H1 (cell line): ENCODE results near the gene CYP26A1. TPM values are rescaled to one million over a fixed set of nuclear protein-coding genes. Genes with fewer than 3 reads are reported as not detected.
A peak's percentile ranks its signal among the peaks of the same experiment; 100 is the strongest.

ENCODE experiments used
- CTCF ChIA-PET: fragments of 300-600 bp; sonication (Branson Sonifier 250); formaldehyde crosslinking; loops from one replicate; lab custom pipeline; 2021; ENCODE audit not compliant: partially characterized antibody; lab: Charles Lee
- POLR2A ChIA-PET: fragments of 300-600 bp; sonication (Branson Sonifier 250); formaldehyde crosslinking; loops from one replicate; lab custom pipeline; 2021; ENCODE audit warnings: inconsistent platforms; ENCODE audit not compliant: partially characterized antibody; lab: Charles Lee
- DNase-seq, 2 experiments: peaks; one replicate each; pipeline versions ENCODE4 v3.0.0 to v3.0.0-alpha.2; 2010 to 2022; ENCODE audit warnings: low spot score in 2 of 2, low read depth in 1 of 2, mixed read lengths in 1 of 2
- FAIRE-seq: peaks from 2 replicates; lab custom pipeline; 2011; peaks lifted over from hg19 to GRCh38; lab: Jason Lieb, UNC
- H2AFZ ChIP-seq: 2 replicates; pipeline ENCODE4 v1.8.1; 2012; ENCODE audit warnings: low read length, inconsistent platforms
- H2AK5ac ChIP-seq: 2 replicates; pipeline ENCODE4 v1.6.1; 2013; ENCODE audit warnings: low read depth, low read length
- H2BK120ac ChIP-seq: replicated peaks from 2 replicates; pipeline ENCODE3; 2013; ENCODE audit warnings: low read depth, low read length, inconsistent platforms
- H2BK12ac ChIP-seq: 2 replicates; pipeline ENCODE4 v1.6.1; 2013; ENCODE audit warnings: low read depth, low read length
- H2BK15ac ChIP-seq: 2 replicates; pipeline ENCODE4 v1.6.1; 2013; ENCODE audit warnings: low read length
- H2BK20ac ChIP-seq: 2 replicates; pipeline ENCODE4 v1.6.1; 2013; ENCODE audit warnings: low read length
- H2BK5ac ChIP-seq: 2 replicates; pipeline ENCODE4 v1.6.1; 2013; ENCODE audit warnings: low read depth, low read length
- H3K14ac ChIP-seq: 2 replicates; pipeline ENCODE4 v1.6.1; 2013; ENCODE audit warnings: inconsistent platforms; ENCODE audit not compliant: insufficient read length
- H3K18ac ChIP-seq: 2 replicates; pipeline ENCODE4 v1.6.1; 2013; ENCODE audit warnings: low read length; ENCODE audit errors: extremely low read depth
- H3K23ac ChIP-seq: 2 replicates; pipeline ENCODE4 v1.6.1; 2013; ENCODE audit warnings: inconsistent platforms; ENCODE audit not compliant: insufficient read length
- H3K23me2 ChIP-seq: 2 replicates; pipeline ENCODE4 v1.6.1; 2013; ENCODE audit warnings: low read depth, low read length
- H3K27ac ChIP-seq: 2 replicates; pipeline ENCODE4 v1.6.1; 2011; ENCODE audit warnings: low read depth, low read length, inconsistent platforms
- H3K27me3 ChIP-seq, 4 experiments: replicated peaks in 1 of 4; 1 replicate in 1 of 4; 2 replicates in 3 of 4; pipeline versions ENCODE4 v1.6.1 to v1.8.1; 2011 to 2013; ENCODE audit warnings: low read length in 3 of 4, mild to moderate bottlenecking in 3 of 4, inconsistent platforms in 2 of 4, mixed read lengths in 2 of 4, moderate library complexity in 1 of 4; ENCODE audit not compliant: control insufficient read depth in 3 of 4, insufficient read depth in 3 of 4; ENCODE audit errors: extremely low read depth in 1 of 4
- H3K36me3 ChIP-seq, 4 experiments: 2 replicates each; pipeline versions ENCODE4 v1.6.1 to v1.8.1; 2011 to 2013; ENCODE audit warnings: mild to moderate bottlenecking in 4 of 4, low read length in 3 of 4, moderate library complexity in 2 of 4, control low read depth in 1 of 4, inconsistent platforms in 1 of 4; ENCODE audit not compliant: insufficient read depth in 4 of 4, control insufficient read depth in 2 of 4
- H3K4ac ChIP-seq: replicated peaks from 2 replicates; pipeline ENCODE3; 2013; ENCODE audit warnings: low read length, low read depth, mixed read lengths, inconsistent platforms; ENCODE audit not compliant: insufficient read length
- H3K4me1 ChIP-seq, 4 experiments: replicated peaks in 1 of 4; 1 replicate in 1 of 4; 2 replicates in 3 of 4; pipeline versions ENCODE4 v1.6.1 to v1.8.1; 2011 to 2013; ENCODE audit warnings: low read length in 3 of 4, inconsistent platforms in 2 of 4, mixed read lengths in 1 of 4; ENCODE audit not compliant: insufficient read depth in 4 of 4, control insufficient read depth in 3 of 4
- H3K4me2 ChIP-seq, 2 experiments: 2 replicates each; pipeline versions ENCODE4 v1.6.1 to v1.8.1; 2011 to 2013; ENCODE audit warnings: low read depth in 2 of 2, low read length in 2 of 2, control low read depth in 1 of 2, inconsistent platforms in 1 of 2, mild to moderate bottlenecking in 1 of 2; ENCODE audit not compliant: insufficient read depth in 1 of 2
- H3K4me3 ChIP-seq, 4 experiments: fragments of 200-600, 300-600 bp in 1 of 4; sonication (generic), shearing (Covaris generic), sonication (Bioruptor Twin) in 1 of 4; 2 replicates each; pipeline versions ENCODE4 v1.5.1 to v1.8.1; 2011 to 2016; ENCODE audit warnings: low read length in 4 of 4, low read depth in 3 of 4, control low read depth in 2 of 4, inconsistent platforms in 2 of 4, mild to moderate bottlenecking in 2 of 4, mixed read lengths in 1 of 4, moderate library complexity in 1 of 4; ENCODE audit not compliant: insufficient read depth in 2 of 4; ENCODE audit errors: extremely low read depth in 1 of 4
- H3K56ac ChIP-seq: replicated peaks from 2 replicates; pipeline ENCODE3; 2013; ENCODE audit warnings: low read depth, mild to moderate bottlenecking, mixed read lengths, low read length, inconsistent platforms; ENCODE audit not compliant: insufficient read length
- H3K79me1 ChIP-seq: 2 replicates; pipeline ENCODE4 v1.6.1; 2013; ENCODE audit warnings: low read depth, low read length, control low read depth
- H3K79me2 ChIP-seq, 2 experiments: 2 replicates each; pipeline versions ENCODE4 v1.6.1 to v1.8.1; 2012 to 2013; ENCODE audit warnings: low read length in 2 of 2, mild to moderate bottlenecking in 2 of 2, inconsistent platforms in 1 of 2; ENCODE audit not compliant: insufficient read depth in 2 of 2, control insufficient read depth in 1 of 2
- H3K9ac ChIP-seq, 4 experiments: replicated peaks in 1 of 4; 1 replicate in 1 of 4; 2 replicates in 3 of 4; pipeline versions ENCODE4 v1.6.1 to v1.8.1; 2011 to 2013; ENCODE audit warnings: low read depth in 3 of 4, low read length in 3 of 4, control low read depth in 2 of 4, mild to moderate bottlenecking in 2 of 4, moderate library complexity in 2 of 4, inconsistent platforms in 1 of 4; ENCODE audit errors: extremely low read depth in 1 of 4
- H3K9me3 ChIP-seq, 2 experiments: 2 replicates each; pipeline versions ENCODE4 v1.6.1 to v1.8.1; 2012 to 2013; ENCODE audit warnings: mild to moderate bottlenecking in 2 of 2, moderate library complexity in 2 of 2, control low read depth in 1 of 2, inconsistent platforms in 1 of 2, low read depth in 1 of 2, low read length in 1 of 2, mixed read lengths in 1 of 2; ENCODE audit not compliant: insufficient read depth in 2 of 2
- H4K20me1 ChIP-seq, 2 experiments: replicated peaks in 1 of 2; 2 replicates each; pipeline versions ENCODE3 to v1.8.1; 2011 to 2013; ENCODE audit warnings: inconsistent platforms in 2 of 2, low read length in 2 of 2, mild to moderate bottlenecking in 1 of 2; ENCODE audit not compliant: insufficient read depth in 2 of 2, control insufficient read depth in 1 of 2
- H4K5ac ChIP-seq: 2 replicates; pipeline ENCODE4 v1.6.1; 2013; ENCODE audit warnings: low read length, low read depth, mixed read lengths, inconsistent platforms; ENCODE audit not compliant: insufficient read length
- H4K8ac ChIP-seq: 2 replicates; pipeline ENCODE4 v1.8.0; 2013; ENCODE audit warnings: mild to moderate bottlenecking, moderate library complexity, low read length, inconsistent platforms; ENCODE audit not compliant: insufficient read depth; ENCODE audit errors: extremely low read depth
- H4K91ac ChIP-seq: replicated peaks from 2 replicates; pipeline ENCODE3; 2013; ENCODE audit warnings: low read length, mixed read lengths, inconsistent platforms; ENCODE audit not compliant: insufficient read length
- KDM1A ChIP-seq: fragments of 200-600, 300-600 bp; sonication (generic); IDR thresholded peaks from 2 replicates; pipeline ENCODE4 v1.7.1; 2016; ENCODE audit warnings: mild to moderate bottlenecking, low read length, borderline replicate concordance
- RNF2 ChIP-seq: fragments of 200-900, 300-1000 bp; sonication (generic); IDR thresholded peaks from 2 replicates; pipeline ENCODE4 v1.7.1; 2016; ENCODE audit warnings: borderline replicate concordance, low read depth, mild to moderate bottlenecking, antibody characterized with exemption, low read length; ENCODE audit not compliant: poor library complexity, severe bottlenecking; ENCODE audit errors: missing control alignments
- SRF ChIP-seq: IDR thresholded peaks from 2 replicates; pipeline ENCODE4 v1.6.1; 2011; ENCODE audit warnings: mild to moderate bottlenecking, low read depth, low read length, moderate library complexity
- WGBS, 2 experiments: shearing (Covaris generic) in 1 of 2; methylation state at CpG; one replicate each; pipeline versions ENCODE4 v1.1.6 to v1.1.7; 2013 to 2015; ENCODE audit warnings: low lambda C conversion rate in 2 of 2, mixed read lengths in 2 of 2, inconsistent platforms in 1 of 2, low coverage in 1 of 2, missing lambda C conversion rate in 1 of 2; ENCODE audit not compliant: insufficient replicate concordance in 2 of 2, insufficient coverage in 1 of 2, insufficient read length in 1 of 2; ENCODE audit errors: extremely low coverage in 1 of 2, missing lambda C conversion rate in 1 of 2; 5-methylcytosine and 5-hydroxymethylcytosine counted together
- polyA plus RNA-seq, 7 experiments: library from polyadenylated mRNA; depleted of rRNA in 3 of 7; stranded (reverse) in 5 of 7; unstranded in 2 of 7; fragments of >200 nt in 5 of 7; fragments of 200-250 nt in 2 of 7; gene quantifications; 1 replicate in 5 of 7; 2 replicates in 1 of 7; 4 replicates in 1 of 7; pipeline versions ENCODE4 v1.2.1 to v1.2.3, GENCODE V29; 2011 to 2013; ENCODE audit warnings: missing spikeins in 2 of 7, mixed read lengths in 2 of 7
- total RNA-seq: library from RNA; stranded (reverse); fragmentation: NEBNext Ultra II Directional; extraction: Animal tissue kit (Norgen Biotek cat#: 25700); gene quantifications from 2 replicates; pipeline ENCODE4 v1.2.1, GENCODE V29; 2021
- TF ChIP-seq, protein P1 (sequence below), 3 experiments: IDR thresholded peaks; 1 replicate in 2 of 3; 2 replicates in 1 of 3; pipeline versions ENCODE4 v1.5.1 to v1.6.1; 2011; ENCODE audit warnings: low read length in 3 of 3, mild to moderate bottlenecking in 3 of 3, inconsistent platforms in 2 of 3, low read depth in 1 of 3, moderate library complexity in 1 of 3; ENCODE audit not compliant: insufficient read depth in 1 of 3; ENCODE audit errors: control extremely low read depth in 1 of 3

Gene CYP26A1
- total and polyA plus RNA-seq, 2 of the 8 experiments (the other 6 are each of a cell fraction or from before 2014, with no cell fraction given): 5.0 to 9.1 TPM

GRCh38 chr10:93063977-93064660, 9.6 kb upstream of the CYP26A1 start:
- peaks cover 20% of the 10 kb centered on the region; the same call in 1 of the 2 replicates for H3K23me2 ChIP-seq
- no peaks in the 10 kb centered on the region for H3K79me2 ChIP-seq
- H3K27ac ChIP-seq: no peak overlapping the region
- ChIA-PET POLR2A (interaction anchor here (1.2 to 5.7 kb wide), 2 partner anchors 10 kb away, joined by 3 to 26 read pairs; partner anchors contain the start of gene CYP26A1), CTCF (interaction anchor here (0.7 to 14.8 kb wide), 13 partner anchors 10 to 294 kb away, joined by 3 to 147 read pairs (median 5); partner anchors contain the start of gene CYP26A1)
- H2BK12ac ChIP-seq: no peak overlapping the region
- H3K56ac ChIP-seq: no peak overlapping the region
- H3K4ac ChIP-seq: no peak overlapping the region
- H3K9me3 ChIP-seq: no peaks in the 10 kb centered on the region; a peak in 1 of 4 replicates
- 0 out of 2 replicates have a peak overlapping the region, but pooled peaks have one; percentile 33 for H2AK5ac ChIP-seq
- no peak for DNase-seq
- peaks cover 9 to 31% of the 10 kb centered on the region in 2 experiments for H4K20me1 ChIP-seq
- no peak overlapping the region for H4K5ac ChIP-seq
- TF ChIP-seq RNF2 (no peak), SRF (no peak), KDM1A (peak; percentile 14; the same call in 1 of the 2 replicates)
- TF ChIP-seq, protein P1, sequence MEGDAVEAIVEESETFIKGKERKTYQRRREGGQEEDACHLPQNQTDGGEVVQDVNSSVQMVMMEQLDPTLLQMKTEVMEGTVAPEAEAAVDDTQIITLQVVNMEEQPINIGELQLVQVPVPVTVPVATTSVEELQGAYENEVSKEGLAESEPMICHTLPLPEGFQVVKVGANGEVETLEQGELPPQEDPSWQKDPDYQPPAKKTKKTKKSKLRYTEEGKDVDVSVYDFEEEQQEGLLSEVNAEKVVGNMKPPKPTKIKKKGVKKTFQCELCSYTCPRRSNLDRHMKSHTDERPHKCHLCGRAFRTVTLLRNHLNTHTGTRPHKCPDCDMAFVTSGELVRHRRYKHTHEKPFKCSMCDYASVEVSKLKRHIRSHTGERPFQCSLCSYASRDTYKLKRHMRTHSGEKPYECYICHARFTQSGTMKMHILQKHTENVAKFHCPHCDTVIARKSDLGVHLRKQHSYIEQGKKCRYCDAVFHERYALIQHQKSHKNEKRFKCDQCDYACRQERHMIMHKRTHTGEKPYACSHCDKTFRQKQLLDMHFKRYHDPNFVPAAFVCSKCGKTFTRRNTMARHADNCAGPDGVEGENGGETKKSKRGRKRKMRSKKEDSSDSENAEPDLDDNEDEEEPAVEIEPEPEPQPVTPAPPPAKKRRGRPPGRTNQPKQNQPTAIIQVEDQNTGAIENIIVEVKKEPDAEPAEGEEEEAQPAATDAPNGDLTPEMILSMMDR (IDR thresholded peaks at IDR 0.05; ENCODE audit: control extremely low read depth in 1 of 3, insufficient read depth in 1 of 3, low read depth in 1 of 3, low read length in 3 of 3): no peak
- no peak overlapping the region for H3K9ac ChIP-seq
- H3K14ac ChIP-seq: no peak overlapping the region
- no peak overlapping the region for H2AFZ ChIP-seq
- H2BK5ac ChIP-seq: no peak overlapping the region
- H3K4me2 ChIP-seq: peak overlapping the region; percentile 75 to 89; a peak in 1 of 4 replicates
- WGBS, 2 experiments: 65% methylated on average over 9 of the region's 9 CpGs; no CpG with 5 or more reads in 1 of the 2 experiments
- FAIRE-seq: no peak
- H2BK120ac ChIP-seq: no peak overlapping the region
- H4K91ac ChIP-seq: no peak overlapping the region
- H3K36me3 ChIP-seq: peaks cover 0 to 20% (median 1%) of the 10 kb centered on the region in 4 experiments; a peak in 1 of 8 replicates
- peaks cover 97 to 100% (median 100%) of the 10 kb centered on the region in 4 experiments for H3K27me3 ChIP-seq
- H2BK15ac ChIP-seq: peak overlapping the region; percentile 89; the same call in 1 of the 2 replicates
- H3K79me1 ChIP-seq: no peaks in the 10 kb centered on the region
- no peak overlapping the region for H3K23ac ChIP-seq
- peaks cover 3 to 41% (median 34%) of the 10 kb centered on the region in 4 experiments for H3K4me1 ChIP-seq
- no peak overlapping the region; the same call in 1 of the 2 replicates for H3K18ac ChIP-seq
- H4K8ac ChIP-seq: no peak overlapping the region
- no peak overlapping the region for H2BK20ac ChIP-seq
- peak overlapping the region in 1 of 4 experiments; percentile 22; a peak in 1 of 8 replicates for H3K4me3 ChIP-seq
